GM10847 (cell line): ENCODE data around the gene CORO6.

Experiments used
- POLR2A ChIP-seq: IDR thresholded peaks from 2 replicates; pipeline ENCODE4 v1.6.1; 2011; ENCODE audit not compliant: insufficient read length; ENCODE audit errors: extremely low read depth

CORO6 gene

GRCh38 chr17:29581583-29582253 is 41.0 kb downstream of the CORO6 start:
- TF ChIP-seq POLR2A = no peak

GRCh38 chr17:29579866-29580771 is 42.6 kb downstream of the CORO6 start:
- TF ChIP-seq POLR2A = no peak

DNA sequence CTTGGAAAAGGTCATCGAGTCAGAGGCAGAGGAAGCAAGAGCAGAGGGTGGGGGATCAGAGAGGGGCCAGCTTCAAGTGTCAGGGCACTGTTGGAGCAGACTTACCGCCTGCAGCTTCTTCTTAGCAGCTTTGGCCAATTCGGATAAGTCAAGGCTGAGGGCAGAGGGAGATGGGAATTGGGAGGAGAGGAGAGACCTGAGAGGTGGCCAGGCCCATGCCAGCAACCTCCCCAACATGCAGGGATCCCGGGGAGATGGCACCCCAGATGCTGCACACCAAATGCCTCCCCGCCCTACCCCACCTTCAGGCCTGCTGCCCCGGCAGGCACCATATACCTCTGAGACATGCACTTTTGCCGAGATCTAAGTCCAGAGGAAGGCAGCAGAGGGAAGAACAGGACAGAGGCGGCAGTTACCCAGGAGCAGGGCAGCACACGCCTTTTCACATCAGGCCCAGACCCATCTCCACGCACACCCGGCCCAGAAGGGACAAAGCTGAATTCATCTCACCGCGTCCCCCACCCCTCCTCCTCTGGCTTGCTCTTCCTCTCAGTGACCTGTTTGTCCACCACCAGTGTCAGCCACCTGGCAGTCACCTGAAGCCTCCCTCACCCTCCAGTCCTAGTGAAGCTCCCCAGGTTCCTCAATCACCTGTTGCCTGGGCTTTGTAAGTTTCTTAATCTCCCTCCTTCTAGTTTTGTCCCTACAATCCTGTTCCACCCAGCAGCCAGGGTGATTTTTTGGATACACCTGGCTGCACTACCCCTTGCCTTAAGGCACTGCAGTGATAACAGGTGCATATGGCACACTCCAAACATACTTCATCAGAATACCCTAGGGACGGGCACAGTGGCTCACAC is 43.9 kb downstream of the CORO6 start:
- no peak for TF ChIP-seq POLR2A

GRCh38 chr17:29577385-29578211 is 45.1 kb downstream of the CORO6 start:
- no peak for TF ChIP-seq POLR2A

DNA sequence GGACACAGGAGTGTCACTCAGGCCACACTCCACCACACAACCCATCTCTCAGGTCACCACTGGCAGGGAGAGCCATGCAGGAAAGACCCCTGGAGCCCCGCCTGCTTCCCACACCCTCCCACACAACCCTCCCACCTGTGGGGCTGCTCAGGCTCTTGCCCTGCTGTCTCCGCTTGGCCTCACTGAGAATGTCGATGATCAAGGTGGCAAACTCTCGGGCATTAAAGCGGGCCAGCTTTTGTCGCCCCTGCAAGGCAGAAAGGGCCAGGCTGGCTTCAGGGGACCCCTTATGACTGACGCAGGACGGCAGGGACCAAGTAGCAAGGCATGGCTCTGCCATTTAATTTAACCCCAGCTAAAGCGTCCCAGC is 45.7 kb downstream of the CORO6 start:
- TF ChIP-seq POLR2A = no peak

DNA sequence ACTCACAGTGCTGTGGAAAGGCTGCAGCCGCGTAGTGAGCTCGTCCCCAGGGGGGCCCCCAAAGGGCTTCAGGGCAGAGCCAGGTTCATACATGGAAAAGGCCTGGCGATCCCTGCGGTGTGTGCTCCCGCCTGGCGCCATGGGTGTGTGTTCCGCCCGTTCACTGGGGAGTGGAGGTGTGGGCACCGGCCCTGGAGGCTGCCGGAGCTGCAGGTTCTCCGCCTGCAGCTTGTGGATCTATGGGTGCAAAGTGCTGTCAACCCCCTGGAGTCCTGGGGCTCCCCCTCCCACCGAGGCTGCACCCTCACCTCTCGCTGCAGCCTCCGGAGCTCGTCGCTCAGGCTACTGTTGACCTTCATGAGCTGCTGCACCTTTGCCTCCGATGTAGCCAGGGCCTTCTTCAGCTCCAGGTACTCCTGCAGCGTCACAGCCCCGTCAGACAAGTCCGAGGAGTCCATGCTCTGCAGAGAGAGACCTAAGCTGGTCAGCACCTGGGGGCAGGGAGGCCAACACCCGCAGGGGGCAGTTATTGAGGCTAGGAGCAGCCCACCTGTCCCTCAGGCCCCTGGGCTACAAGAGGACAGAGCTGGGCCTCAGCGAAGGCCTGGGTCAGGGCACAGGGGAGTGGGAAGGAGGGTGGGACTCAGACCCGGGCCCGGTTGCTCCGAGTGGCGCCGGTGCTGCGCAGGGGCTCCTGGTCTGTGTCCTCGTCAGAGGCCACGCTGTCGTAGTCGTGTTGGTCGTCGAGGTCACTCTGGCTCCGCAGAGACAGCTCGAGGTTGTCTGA is 46.3 kb downstream of the CORO6 start:
- TF ChIP-seq POLR2A = no peak

- TF ChIP-seq POLR2A = no peak
These were observed 47.0 kb downstream of the CORO6 start for GRCh38 chr17:29575511-29576213.

- TF ChIP-seq POLR2A = no peak
These were observed 47.8 kb downstream of the CORO6 start for GRCh38 chr17:29574732-29575510.

GRCh38 chr17:29573871-29574731 is 48.6 kb downstream of the CORO6 start:
- TF ChIP-seq POLR2A = no peak

DNA sequence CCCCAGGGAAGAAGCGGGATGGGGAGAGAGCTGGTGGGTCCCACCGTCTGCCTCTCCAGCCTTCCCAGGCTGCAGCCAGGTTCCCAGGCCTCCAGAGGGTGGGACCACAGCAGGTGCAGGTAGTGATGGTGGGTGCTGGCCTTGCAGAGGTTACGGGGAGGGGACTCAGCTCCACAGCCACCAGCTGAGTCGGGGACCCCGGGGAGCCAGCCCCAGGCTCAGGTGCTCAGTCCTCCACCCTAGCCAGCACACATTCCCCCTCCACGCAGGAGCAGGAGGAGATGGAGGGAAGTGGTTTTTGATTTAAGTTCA is 49.2 kb downstream of the CORO6 start:
- TF ChIP-seq POLR2A = no peak

DNA sequence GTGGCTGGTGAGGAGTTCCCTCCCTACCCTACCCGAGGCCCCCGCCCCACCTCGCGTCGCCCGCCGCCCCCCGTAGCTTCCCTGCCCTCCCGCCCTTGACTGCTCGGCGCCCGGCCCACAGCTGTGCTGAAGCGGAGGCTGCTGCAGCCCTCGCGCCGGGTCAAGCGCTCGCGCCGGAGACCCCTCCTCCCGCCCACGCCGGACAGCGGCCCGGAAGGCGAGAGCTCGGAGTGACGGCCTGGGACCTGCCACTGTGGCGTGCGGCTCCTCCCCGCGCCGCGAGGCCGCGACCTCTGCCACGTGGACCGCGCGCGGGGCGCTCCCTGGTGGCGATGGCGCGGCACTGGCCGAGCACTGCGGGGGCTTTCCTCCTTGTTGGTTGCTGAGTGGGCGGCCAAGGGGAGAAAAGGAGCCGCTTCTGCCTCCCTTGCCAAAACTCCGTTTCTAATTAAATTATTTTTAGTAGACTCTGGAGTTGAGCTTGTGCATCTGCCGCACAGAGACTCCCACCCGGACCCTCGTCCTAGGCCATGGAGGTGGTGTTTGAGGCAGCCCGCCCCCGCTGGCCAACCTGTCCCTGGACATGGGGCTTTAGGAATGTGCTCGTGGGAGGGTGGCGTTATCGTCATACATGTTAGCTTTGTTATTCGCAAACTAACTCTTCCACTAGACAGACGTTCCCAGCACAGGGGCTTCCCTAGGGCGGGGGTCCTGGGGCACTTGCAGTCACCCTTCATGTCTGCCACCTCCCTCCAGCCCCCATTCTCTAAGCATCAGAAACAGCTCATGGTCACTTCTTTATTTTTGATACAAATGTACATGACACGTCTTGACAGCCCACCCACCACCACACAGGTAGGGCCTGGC is 49.8 kb downstream of the CORO6 start:
- no peak for TF ChIP-seq POLR2A
